ENCODE data around the gene ZNF14.
"Not testable (repeated sequence)": the region's sequence is repeated elsewhere in the genome, so short reads cannot be mapped to it uniquely, and the experiment has no call there.

Gene ZNF14

GRCh38 chr19:19746286-19747213 is 13.6 kb upstream of the ZNF14 start:
- no peak for DNase-seq (ENCODE audit: low read depth)

- DNase-seq (ENCODE audit: low read depth) = no peak
Observed at GRCh38 chr19:19745496-19746285, 12.8 kb upstream of the ZNF14 start.

GRCh38 chr19:19744641-19745040 is 11.7 kb upstream of the ZNF14 start:
- no peak for DNase-seq (ENCODE audit: low read depth)

GRCh38 chr19:19743921-19744320 is 11.0 kb upstream of the ZNF14 start:
- DNase-seq (ENCODE audit: low read depth) = not testable (repeated sequence)

GRCh38 chr19:19743176-19743575 is 10.3 kb upstream of the ZNF14 start:
- DNase-seq (ENCODE audit: low read depth) = no peak

GRCh38 chr19:19742773-19743172 is 9.9 kb upstream of the ZNF14 start:
- DNase-seq (ENCODE audit: low read depth) = no peak

GRCh38 chr19:19741184-19741583 is 8.3 kb upstream of the ZNF14 start:
- DNase-seq (ENCODE audit: low read depth) = no peak

GRCh38 chr19:19740755-19741154 is 7.8 kb upstream of the ZNF14 start:
- DNase-seq (ENCODE audit: low read depth) = no peak

- DNase-seq (ENCODE audit: low read depth) = no peak
Observed at GRCh38 chr19:19738564-19738963, 5.7 kb upstream of the ZNF14 start.

- DNase-seq (ENCODE audit: low read depth) = no peak
Observed at GRCh38 chr19:19737559-19738332, 4.8 kb upstream of the ZNF14 start.

- no peak for DNase-seq (ENCODE audit: low read depth)
Observed at GRCh38 chr19:19721896-19722295, 11.0 kb downstream of the ZNF14 start.

GRCh38 chr19:19719798-19720197 is 13.1 kb downstream of the ZNF14 start:
- DNase-seq (ENCODE audit: low read depth) = no peak

GRCh38 chr19:19711934-19712828 is 20.7 kb downstream of the ZNF14 start:
- DNase-seq (ENCODE audit: low read depth) = no peak

GRCh38 chr19:19711306-19711933 is 21.5 kb downstream of the ZNF14 start:
- DNase-seq (ENCODE audit: low read depth) = no peak

- DNase-seq (ENCODE audit: low read depth) = no peak
Observed at GRCh38 chr19:19710506-19710905, 22.4 kb downstream of the ZNF14 start.

- no peak for DNase-seq (ENCODE audit: low read depth)
Observed at GRCh38 chr19:19704836-19705235, 28.1 kb downstream of the ZNF14 start.

- not testable (repeated sequence) for DNase-seq (ENCODE audit: low read depth)
Observed at GRCh38 chr19:19700493-19700892, 32.4 kb downstream of the ZNF14 start.

- no peak for DNase-seq (ENCODE audit: low read depth)
Observed at GRCh38 chr19:19697589-19697988, 35.3 kb downstream of the ZNF14 start.

- DNase-seq (ENCODE audit: low read depth) = no peak
Observed at GRCh38 chr19:19696386-19696785, 36.5 kb downstream of the ZNF14 start.

- DNase-seq (ENCODE audit: low read depth) = no peak
Observed at GRCh38 chr19:19691683-19692082, 41.2 kb downstream of the ZNF14 start.

- not testable (repeated sequence) for DNase-seq (ENCODE audit: low read depth)
Observed at GRCh38 chr19:19689023-19689422, 43.9 kb downstream of the ZNF14 start.
